T-helper 2 cell treated with Interferon-gamma antibody and Interleukin-4, amounts not matched to agents 5 μg/mL and 100 μg/mL, for 36 hours (primary cell): ENCODE measurements around the gene RNGTT.

ENCODE experiments used
- DNase-seq: peaks from one replicate; pipeline ENCODE4 v3.0.0; 2021; ENCODE audit warnings: low spot score
- H3K27ac Mint-ChIP-seq: one replicate; pipeline ENCODE4 v1.8.0; 2021; ENCODE audit warnings: mild to moderate bottlenecking, mixed read lengths
- H3K27me3 Mint-ChIP-seq: one replicate; pipeline ENCODE4 v1.8.0; 2021; ENCODE audit warnings: low read depth, mixed read lengths
- H3K36me3 Mint-ChIP-seq: one replicate; pipeline ENCODE4 v1.8.0; 2021; ENCODE audit warnings: low read depth, mixed read lengths
- H3K4me1 Mint-ChIP-seq: one replicate; pipeline ENCODE4 v1.8.0; 2021; ENCODE audit warnings: low read depth, mixed read lengths
- H3K4me3 Mint-ChIP-seq: one replicate; pipeline ENCODE4 v1.8.0; 2022; ENCODE audit warnings: mild to moderate bottlenecking, moderate library complexity, mixed read lengths
- H3K9me3 Mint-ChIP-seq: one replicate; pipeline ENCODE4 v1.8.0; 2021; ENCODE audit warnings: mixed read lengths

The RNGTT gene

GRCh38 chr6:88709819-88710246, 253.6 kb downstream of the RNGTT start:
- Mint-ChIP-seq H3K9me3 (no peaks in the 10 kb centered on the region), H3K27me3 (no peaks in the 10 kb centered on the region), H3K27ac (no peak overlapping the region), H3K4me1 (peaks cover 4% of the 10 kb centered on the region), H3K36me3 (no peaks in the 10 kb centered on the region), H3K4me3 (no peak overlapping the region)
- DNase-seq: no peak

DNA sequence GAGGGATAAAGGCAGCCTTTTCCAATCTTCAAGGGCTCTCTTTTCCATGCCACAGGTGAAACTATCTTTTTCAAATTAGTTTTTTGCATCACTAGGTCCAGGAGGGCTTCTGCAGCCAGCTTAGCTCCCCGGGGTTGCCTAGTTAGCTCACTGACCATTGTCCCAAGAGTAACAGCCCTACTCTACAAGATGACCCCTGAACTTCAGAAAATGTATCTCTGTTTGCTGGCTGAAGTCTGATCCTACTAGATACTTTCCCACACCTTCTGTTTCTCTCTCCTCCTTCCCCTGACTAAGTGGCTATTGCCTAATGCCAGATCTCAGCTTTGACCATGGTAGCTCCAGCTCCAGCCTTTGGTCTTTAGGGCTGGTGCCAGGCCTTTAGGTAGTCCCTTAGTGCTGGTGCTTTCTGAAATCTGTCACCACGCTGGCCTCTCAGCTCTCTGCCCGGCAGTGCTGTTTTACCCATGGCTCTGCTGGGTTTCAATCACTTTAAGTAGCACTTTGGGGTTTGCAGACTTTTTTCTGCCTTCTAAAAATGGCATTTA, 255.1 kb downstream of the RNGTT start:
- Mint-ChIP-seq H3K27ac (no peak overlapping the region), H3K4me1 (peaks cover 4% of the 10 kb centered on the region), H3K9me3 (no peaks in the 10 kb centered on the region), H3K36me3 (peaks cover 2% of the 10 kb centered on the region), H3K4me3 (no peak overlapping the region), H3K27me3 (no peaks in the 10 kb centered on the region)
- DNase-seq: no peak

DNA sequence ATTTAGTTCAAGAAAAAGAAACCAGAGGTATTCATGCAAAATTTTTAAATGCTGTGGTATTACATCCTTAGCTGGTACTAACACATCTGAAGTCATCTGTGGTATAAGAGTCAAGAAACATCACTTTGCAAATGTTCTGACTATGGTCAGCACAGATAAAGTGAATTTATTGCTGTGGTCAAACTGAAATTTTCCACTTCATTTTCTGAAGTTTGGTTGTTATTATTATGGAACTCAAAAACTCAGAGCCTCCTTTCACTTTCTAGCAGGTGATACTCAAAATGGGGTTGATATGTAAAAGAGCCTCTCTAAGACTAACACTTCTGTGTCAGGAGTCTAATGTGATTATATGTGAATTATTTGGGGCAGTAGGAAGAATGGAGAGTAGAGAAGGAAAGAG, 257.8 kb downstream of the RNGTT start:
- H3K4me3 Mint-ChIP-seq: no peak overlapping the region
- H3K36me3 Mint-ChIP-seq: peaks cover 4% of the 10 kb centered on the region
- peaks cover 4% of the 10 kb centered on the region for H3K4me1 Mint-ChIP-seq
- no peaks in the 10 kb centered on the region for H3K9me3 Mint-ChIP-seq
- H3K27me3 Mint-ChIP-seq: no peaks in the 10 kb centered on the region
- H3K27ac Mint-ChIP-seq: no peak overlapping the region
- no peak for DNase-seq

- Mint-ChIP-seq H3K4me3 (no peak overlapping the region), H3K36me3 (peaks cover 4% of the 10 kb centered on the region), H3K27me3 (no peaks in the 10 kb centered on the region), H3K4me1 (peaks cover 4% of the 10 kb centered on the region), H3K9me3 (no peaks in the 10 kb centered on the region), H3K27ac (no peak overlapping the region)
- DNase-seq: no peak
Measured at GRCh38 chr6:88704980-88705379, 258.4 kb downstream of the RNGTT start.

DNA sequence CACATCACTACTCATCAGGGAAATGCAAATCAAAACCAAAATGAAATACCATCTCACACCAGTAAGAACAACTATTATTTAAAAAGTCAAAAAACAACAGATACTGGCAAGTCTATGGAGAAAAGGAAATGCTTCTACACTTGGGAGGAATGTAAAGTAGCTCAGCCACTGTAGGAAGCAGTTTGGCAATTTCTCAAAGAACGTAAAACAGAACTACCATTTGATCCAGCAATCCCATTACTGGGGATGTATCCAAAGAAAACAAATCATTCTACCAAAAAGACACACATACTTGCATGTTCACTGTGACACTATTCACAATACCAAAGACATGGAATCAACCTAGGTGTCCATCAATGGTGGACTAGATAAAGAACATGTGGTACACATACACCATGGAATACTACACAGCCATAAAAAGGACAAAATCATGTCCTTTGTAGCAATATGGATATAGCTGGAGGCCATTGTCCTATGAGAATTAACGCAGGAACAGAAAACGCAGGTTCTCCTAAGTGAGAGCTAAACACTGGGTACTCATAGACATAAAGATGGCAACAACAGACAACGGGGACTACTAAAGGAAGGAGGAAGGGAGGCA, 260.4 kb downstream of the RNGTT start:
- Mint-ChIP-seq H3K4me3 (no peak overlapping the region), H3K27me3 (no peaks in the 10 kb centered on the region)
- DNase-seq: no peak

DNA sequence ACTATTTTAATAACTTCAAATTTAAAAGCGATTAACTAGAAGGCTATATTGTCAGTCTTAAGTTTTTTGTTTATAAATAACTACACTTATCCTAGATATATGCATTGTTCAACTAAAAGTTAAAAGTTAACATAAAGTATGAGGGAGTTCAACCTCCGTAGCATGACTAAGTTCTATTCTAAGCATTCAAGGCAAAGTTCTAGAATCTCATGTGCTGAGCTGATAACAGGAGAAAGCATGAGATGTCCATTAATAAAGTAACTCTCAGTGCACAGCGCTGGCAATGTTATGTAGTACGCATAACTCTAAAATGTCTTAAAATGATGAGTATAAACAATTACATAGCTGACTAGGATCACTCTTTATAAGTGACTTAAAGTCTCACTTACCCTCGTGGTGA, 264.8 kb downstream of the RNGTT start:
- Mint-ChIP-seq H3K36me3 (peaks cover 10% of the 10 kb centered on the region), H3K27ac (no peak overlapping the region), H3K4me1 (no peaks in the 10 kb centered on the region), H3K9me3 (peaks cover 13% of the 10 kb centered on the region), H3K4me3 (no peak overlapping the region), H3K27me3 (no peaks in the 10 kb centered on the region)
- no peak for DNase-seq

More for the DNA sequence above, 260.4 kb downstream of the RNGTT start:
- H3K4me1 Mint-ChIP-seq: peaks cover 4% of the 10 kb centered on the region
- H3K9me3 Mint-ChIP-seq: no peaks in the 10 kb centered on the region
- H3K27ac Mint-ChIP-seq: no peak overlapping the region
- H3K36me3 Mint-ChIP-seq: peaks cover 4% of the 10 kb centered on the region

DNA sequence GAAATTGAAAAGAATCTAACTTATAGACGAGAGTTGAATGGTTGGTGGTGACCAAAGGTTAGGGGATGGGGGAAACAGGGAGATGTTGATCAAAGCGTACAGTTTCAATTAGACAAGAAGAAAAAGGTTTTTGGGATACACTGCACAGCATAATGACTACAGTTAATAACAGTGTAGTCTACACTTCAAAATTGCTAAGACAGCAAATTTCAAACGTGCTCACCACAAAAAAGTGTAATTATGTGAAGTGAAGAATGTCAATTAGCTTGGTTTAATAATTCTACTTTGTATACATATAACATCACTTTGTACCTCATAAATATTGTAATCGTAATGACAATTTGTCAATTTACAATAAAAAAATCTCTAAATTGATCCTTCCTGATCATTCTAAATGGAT, 267.5 kb downstream of the RNGTT start:
- Mint-ChIP-seq H3K9me3 (peaks cover 15% of the 10 kb centered on the region), H3K4me3 (no peak overlapping the region), H3K4me1 (peaks cover 1% of the 10 kb centered on the region), H3K27me3 (no peaks in the 10 kb centered on the region), H3K36me3 (peaks cover 10% of the 10 kb centered on the region), H3K27ac (no peak overlapping the region)
- no peak for DNase-seq

- Mint-ChIP-seq H3K36me3 (peaks cover 4% of the 10 kb centered on the region), H3K27ac (no peak overlapping the region), H3K27me3 (no peaks in the 10 kb centered on the region), H3K4me1 (no peaks in the 10 kb centered on the region), H3K4me3 (no peak overlapping the region), H3K9me3 (peaks cover 4% of the 10 kb centered on the region)
- no peak for DNase-seq
Measured at GRCh38 chr6:88683734-88684133, 279.7 kb downstream of the RNGTT start.

DNA sequence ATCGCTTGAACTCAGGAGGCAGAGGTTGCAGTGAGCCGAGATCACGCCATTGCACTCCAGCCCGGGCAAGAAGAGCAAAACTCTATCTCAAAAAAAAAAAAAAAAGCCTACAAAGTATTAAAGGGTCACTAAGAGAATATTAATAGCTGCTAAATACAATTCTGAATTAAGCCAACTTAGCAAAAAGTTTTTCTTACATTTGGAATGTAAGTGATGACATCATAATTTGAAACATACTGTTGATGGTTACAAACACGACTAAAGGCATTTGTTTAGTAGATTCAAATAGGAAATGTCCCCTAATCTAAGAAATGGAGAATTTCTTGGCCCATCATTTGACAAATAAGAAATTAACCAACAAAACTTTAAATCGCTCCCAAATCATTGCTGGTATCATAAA, 282.8 kb downstream of the RNGTT start:
- DNase-seq: no peak
- no peak overlapping the region for H3K27ac Mint-ChIP-seq
- no peak overlapping the region for H3K4me3 Mint-ChIP-seq
- no peaks in the 10 kb centered on the region for H3K9me3 Mint-ChIP-seq
- H3K27me3 Mint-ChIP-seq: no peaks in the 10 kb centered on the region
- peaks cover 8% of the 10 kb centered on the region for H3K36me3 Mint-ChIP-seq
- no peaks in the 10 kb centered on the region for H3K4me1 Mint-ChIP-seq

DNA sequence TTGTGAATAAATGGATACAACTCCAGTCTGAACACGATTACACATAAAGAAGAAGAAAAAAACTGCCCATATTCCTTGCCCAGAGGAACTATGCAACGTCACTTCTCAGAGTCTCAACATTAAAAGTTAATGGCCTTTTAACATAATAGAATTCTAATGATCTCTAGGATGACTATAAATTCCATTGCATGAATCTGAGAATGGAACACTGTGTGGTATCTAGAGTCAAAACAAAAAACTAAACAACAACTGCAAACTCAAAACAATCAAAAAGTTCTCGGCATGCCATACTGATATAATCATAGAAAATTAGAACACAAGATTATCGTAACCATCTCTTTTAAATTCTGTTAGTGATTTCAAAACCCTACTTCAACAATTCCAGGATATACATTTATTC, 283.6 kb downstream of the RNGTT start:
- Mint-ChIP-seq H3K27me3 (no peaks in the 10 kb centered on the region), H3K36me3 (peaks cover 8% of the 10 kb centered on the region), H3K9me3 (no peaks in the 10 kb centered on the region), H3K4me1 (no peaks in the 10 kb centered on the region), H3K4me3 (no peak overlapping the region), H3K27ac (no peak overlapping the region)
- DNase-seq: no peak

DNA sequence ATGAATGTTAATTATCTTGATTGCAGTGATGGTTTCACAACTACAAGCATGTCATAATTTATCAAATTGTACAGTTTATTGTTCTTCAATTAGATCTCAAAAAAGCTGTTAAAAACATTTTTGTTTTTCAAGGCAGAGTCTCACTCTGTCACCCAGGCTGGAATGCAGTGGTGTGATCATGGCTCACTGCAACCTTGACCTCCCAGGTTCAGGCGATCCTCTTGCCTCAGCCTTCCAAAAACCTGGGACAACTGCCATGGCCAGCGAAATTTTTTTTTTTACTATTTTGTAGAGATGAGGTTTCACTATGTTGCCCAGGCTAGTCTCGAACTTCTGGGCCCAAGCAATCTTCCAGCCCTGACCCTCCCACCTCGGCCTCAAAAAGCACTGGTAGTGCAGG, 286.1 kb downstream of the RNGTT start:
- Mint-ChIP-seq H3K36me3 (peaks cover 10% of the 10 kb centered on the region), H3K9me3 (peaks cover 9% of the 10 kb centered on the region), H3K4me3 (no peak overlapping the region), H3K27me3 (no peaks in the 10 kb centered on the region), H3K27ac (no peak overlapping the region), H3K4me1 (no peaks in the 10 kb centered on the region)
- no peak for DNase-seq

DNA sequence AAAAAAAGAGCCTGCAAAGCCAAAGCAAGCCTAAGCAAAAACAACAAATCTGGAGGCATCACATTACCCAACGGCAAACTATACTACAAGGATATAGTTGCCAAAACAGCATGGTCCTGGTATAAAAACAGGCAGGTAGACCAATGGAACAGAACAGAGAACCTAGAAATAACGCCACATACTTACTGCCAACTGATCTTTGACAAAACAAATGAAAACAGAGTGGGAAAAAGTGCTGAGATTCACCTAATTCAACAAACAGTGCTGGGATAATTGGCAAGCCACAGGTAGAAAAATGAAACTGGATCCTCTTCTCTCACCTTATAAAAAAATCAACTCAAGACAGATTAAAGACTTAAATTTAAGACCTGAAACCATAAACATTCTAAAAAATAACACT, 291.8 kb downstream of the RNGTT start:
- H3K4me1 Mint-ChIP-seq: no peaks in the 10 kb centered on the region
- H3K9me3 Mint-ChIP-seq: peaks cover 50% of the 10 kb centered on the region
- no peak for DNase-seq
- no peaks in the 10 kb centered on the region for H3K27me3 Mint-ChIP-seq
- no peak overlapping the region for H3K4me3 Mint-ChIP-seq
- peaks cover 31% of the 10 kb centered on the region for H3K36me3 Mint-ChIP-seq
- H3K27ac Mint-ChIP-seq: no peak overlapping the region

DNA sequence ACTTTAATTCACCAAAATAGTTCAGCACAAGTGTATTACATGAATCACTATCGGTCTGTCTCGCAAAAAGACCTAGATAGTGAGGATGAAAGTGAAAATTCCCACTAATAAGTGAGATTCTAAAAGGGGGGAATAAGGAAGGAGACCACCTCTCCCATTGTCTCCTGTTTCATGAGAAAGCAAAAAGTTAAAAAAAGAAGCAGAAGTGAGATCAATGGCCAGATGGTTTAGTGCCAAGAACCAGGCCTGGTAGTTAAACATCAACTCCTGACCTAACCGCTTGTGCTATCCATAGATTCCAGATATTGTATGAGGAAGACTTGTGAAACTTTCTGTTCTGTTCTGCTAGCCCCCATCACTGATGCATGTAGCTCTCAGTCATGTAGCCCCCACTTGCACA, 293.0 kb downstream of the RNGTT start:
- Mint-ChIP-seq H3K36me3 (peaks cover 30% of the 10 kb centered on the region), H3K4me1 (no peaks in the 10 kb centered on the region), H3K9me3 (peaks cover 50% of the 10 kb centered on the region), H3K27me3 (no peaks in the 10 kb centered on the region), H3K27ac (no peak overlapping the region), H3K4me3 (no peak overlapping the region)
- no peak for DNase-seq

DNA sequence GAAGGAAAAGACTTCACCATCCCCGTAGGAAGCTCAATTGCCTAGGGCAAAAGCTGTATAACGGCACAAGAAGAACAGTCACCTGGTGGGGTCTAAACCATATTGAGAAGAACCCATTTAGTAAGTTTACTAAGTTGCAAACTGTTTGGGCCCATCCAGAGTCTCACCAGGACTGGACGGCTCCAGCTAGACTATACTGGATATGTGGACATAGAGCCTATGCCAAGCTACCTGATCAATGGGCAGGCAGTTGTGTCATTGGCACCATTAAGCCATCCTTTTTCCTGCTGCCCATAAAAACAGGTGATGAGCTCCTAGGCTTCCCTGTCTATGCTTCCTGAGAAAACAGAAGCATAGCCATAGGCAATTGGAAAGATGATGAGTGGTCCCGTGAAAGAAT, 293.9 kb downstream of the RNGTT start:
- peaks cover 31% of the 10 kb centered on the region for H3K36me3 Mint-ChIP-seq

DNA sequence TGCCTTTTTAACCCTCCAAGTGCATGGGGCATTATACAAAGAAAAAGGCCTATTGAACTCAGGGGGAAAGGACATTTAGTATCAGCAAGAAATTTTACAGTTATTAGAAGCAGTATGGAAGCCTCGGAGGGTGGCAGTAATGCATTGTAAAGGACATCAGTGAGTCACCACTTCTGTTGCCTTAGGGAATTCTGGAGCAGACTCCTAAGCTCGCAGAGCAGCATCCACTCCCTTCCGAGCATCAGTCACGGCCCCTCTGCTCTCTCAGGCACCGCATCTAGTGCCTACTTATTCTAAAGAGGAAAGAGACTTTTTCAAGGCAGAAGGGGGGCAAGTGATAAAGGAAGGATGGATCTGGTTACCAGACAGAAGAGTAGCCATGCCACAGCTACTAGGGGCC, 296.5 kb downstream of the RNGTT start:
- no peak overlapping the region for H3K4me3 Mint-ChIP-seq
- H3K36me3 Mint-ChIP-seq: peaks cover 35% of the 10 kb centered on the region
- H3K27me3 Mint-ChIP-seq: no peaks in the 10 kb centered on the region
- peaks cover 48% of the 10 kb centered on the region for H3K9me3 Mint-ChIP-seq
- no peak for DNase-seq
- H3K4me1 Mint-ChIP-seq: peaks cover 4% of the 10 kb centered on the region
- H3K27ac Mint-ChIP-seq: no peak overlapping the region

More for the DNA sequence above, 293.9 kb downstream of the RNGTT start:
- H3K27ac Mint-ChIP-seq: no peak overlapping the region
- H3K4me3 Mint-ChIP-seq: no peak overlapping the region
- no peak for DNase-seq
- no peaks in the 10 kb centered on the region for H3K4me1 Mint-ChIP-seq
- no peaks in the 10 kb centered on the region for H3K27me3 Mint-ChIP-seq
- H3K9me3 Mint-ChIP-seq: peaks cover 50% of the 10 kb centered on the region
